HG03103 (cell line): ENCODE measurements around the gene TEAD3.

ENCODE experiments used
- ATAC-seq: cut with Tn5 transposase; IDR thresholded peaks from one replicate; pipeline ENCODE4 v1.9.1; 2021; ENCODE audit warnings: low read depth; ENCODE audit not compliant: unreplicated experiment

The TEAD3 gene

GRCh38 chr6:35428421-35429149 is 68.3 kb downstream of the TEAD3 start:
- no peak for ATAC-seq

GRCh38 chr6:35427851-35428321 is 69.0 kb downstream of the TEAD3 start:
- ATAC-seq, result no peak

GRCh38 chr6:35427435-35427834 is 69.4 kb downstream of the TEAD3 start:
- ATAC-seq, result no peak

- no peak for ATAC-seq
These were observed 70.8 kb downstream of the TEAD3 start for GRCh38 chr6:35426074-35426473.

GRCh38 chr6:35425284-35425683 is 71.6 kb downstream of the TEAD3 start:
- no peak for ATAC-seq
